ENCODE results near the gene HRH3. TPM values are rescaled to one million over a fixed set of nuclear protein-coding genes. Genes with fewer than 3 reads are reported as not detected.

HRH3 gene
- total RNA-seq, 4 donors from 2014 or later, result not detected

DNA sequence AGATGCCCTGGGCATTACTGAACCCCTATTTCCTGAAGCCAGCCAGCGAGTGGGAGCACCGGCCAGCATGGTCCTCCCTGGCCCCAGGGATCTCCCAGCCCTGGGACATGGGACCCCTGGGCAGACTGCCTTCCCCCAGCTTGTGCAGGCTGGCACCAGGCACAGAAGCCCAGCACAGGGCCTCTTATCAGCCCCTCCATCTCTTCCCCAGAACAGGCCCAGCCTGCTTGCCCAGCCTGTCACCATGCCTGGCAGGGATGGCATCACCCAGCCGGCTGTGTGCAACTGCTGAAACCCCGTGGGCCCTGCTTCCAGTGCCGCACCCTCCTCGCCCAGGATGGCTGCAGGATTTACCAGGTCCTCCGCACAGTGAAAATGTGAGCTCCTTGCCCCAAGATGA is 12.1 kb upstream of the HRH3 start:
- intact Hi-C loops (cut with DNase I), result no loop called here

DNA sequence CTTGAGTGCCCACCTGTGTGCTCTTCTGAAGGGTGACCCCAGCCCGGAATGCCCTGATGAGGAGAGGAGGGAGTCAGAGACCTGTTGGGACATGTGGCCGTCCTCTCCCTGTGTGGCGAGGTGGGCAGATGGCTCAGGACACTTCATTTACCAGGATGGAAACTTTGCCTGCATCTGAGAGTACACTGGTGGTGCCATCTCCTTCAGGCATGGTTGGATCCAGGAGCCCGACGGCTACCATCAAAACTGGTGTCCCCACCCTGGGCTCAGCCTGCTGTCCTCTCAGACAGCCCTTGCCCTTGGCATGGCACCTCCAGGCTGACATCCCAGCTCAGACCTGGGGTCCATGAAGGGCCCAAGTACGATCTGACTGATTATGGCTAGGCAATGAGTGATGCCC is 11.2 kb upstream of the HRH3 start:
- Histone ChIP-seq H3K4me1 (peaks cover 7 to 44% (median 19%) of the 10 kb centered on the region in 3 donors), H3K9me3 (no peaks in the 10 kb centered on the region), H3K4me3 (no peak overlapping the region), H3K36me3 (no peaks in the 10 kb centered on the region), H3K27me3 (peaks cover 0 to 68% (median 0%) of the 10 kb centered on the region in 4 donors), H3K27ac (no peak overlapping the region)
- intact Hi-C loops (cut with DNase I), result no loop called here
- no peak for TF ChIP-seq POLR2A (IDR thresholded peaks at IDR 0.05)
- TF ChIP-seq, protein P1, sequence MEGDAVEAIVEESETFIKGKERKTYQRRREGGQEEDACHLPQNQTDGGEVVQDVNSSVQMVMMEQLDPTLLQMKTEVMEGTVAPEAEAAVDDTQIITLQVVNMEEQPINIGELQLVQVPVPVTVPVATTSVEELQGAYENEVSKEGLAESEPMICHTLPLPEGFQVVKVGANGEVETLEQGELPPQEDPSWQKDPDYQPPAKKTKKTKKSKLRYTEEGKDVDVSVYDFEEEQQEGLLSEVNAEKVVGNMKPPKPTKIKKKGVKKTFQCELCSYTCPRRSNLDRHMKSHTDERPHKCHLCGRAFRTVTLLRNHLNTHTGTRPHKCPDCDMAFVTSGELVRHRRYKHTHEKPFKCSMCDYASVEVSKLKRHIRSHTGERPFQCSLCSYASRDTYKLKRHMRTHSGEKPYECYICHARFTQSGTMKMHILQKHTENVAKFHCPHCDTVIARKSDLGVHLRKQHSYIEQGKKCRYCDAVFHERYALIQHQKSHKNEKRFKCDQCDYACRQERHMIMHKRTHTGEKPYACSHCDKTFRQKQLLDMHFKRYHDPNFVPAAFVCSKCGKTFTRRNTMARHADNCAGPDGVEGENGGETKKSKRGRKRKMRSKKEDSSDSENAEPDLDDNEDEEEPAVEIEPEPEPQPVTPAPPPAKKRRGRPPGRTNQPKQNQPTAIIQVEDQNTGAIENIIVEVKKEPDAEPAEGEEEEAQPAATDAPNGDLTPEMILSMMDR (IDR thresholded peaks at IDR 0.05), result no peak
- WGBS, 2 donors, result 82 to 86% methylated on average over 2 to 4 of the region's 6 CpGs
- DNase-seq, result no peak

More for the DNA sequence above, 12.1 kb upstream of the HRH3 start:
- peak overlapping the region in 3 of 4 donors; percentile 57 to 65 (median 60) for H3K27ac ChIP-seq
- H3K4me3 ChIP-seq, result no peak overlapping the region
- H3K9me3 ChIP-seq, result no peaks in the 10 kb centered on the region
- peaks cover 7 to 45% (median 19%) of the 10 kb centered on the region in 3 donors for H3K4me1 ChIP-seq
- 45 to 69% methylated on average over 5 of the region's 7 CpGs for WGBS, 2 donors
- no peaks in the 10 kb centered on the region for H3K36me3 ChIP-seq
- peaks cover 0 to 59% (median 0%) of the 10 kb centered on the region in 4 donors for H3K27me3 ChIP-seq
- TF ChIP-seq, protein P1 (IDR thresholded peaks at IDR 0.05), result no peak
- no peak for TF ChIP-seq POLR2A (IDR thresholded peaks at IDR 0.05)
- no peak for DNase-seq

DNA sequence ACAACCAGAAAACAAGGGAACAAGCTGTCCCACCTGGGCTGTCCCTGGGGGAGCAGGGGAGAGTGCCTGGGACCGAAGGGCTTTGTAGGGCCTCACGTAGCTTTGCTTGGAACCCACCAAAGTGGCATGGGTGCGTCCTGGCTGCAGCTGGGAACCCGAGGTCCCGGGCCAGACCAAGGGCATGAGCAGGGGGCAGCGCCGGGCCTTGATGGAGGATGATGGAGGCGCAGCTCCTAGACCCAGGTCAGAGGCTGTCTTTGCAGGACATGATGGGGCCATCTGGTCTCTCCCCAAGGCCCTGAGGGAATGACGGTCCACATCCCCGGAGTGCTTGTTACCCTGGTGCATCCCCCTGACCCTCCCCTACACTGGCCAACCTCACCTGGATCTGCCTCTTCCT is 10.6 kb upstream of the HRH3 start:
- WGBS, 2 donors, result 94 to 95% methylated on average over 3 of the region's 10 CpGs
- intact Hi-C loops (cut with DNase I), result no loop called here
- no peaks in the 10 kb centered on the region for H3K9me3 ChIP-seq
- H3K36me3 ChIP-seq, result no peaks in the 10 kb centered on the region
- H3K4me1 ChIP-seq, result peaks cover 7 to 44% (median 19%) of the 10 kb centered on the region in 3 donors
- DNase-seq, result no peak
- peaks cover 0 to 74% (median 0%) of the 10 kb centered on the region in 4 donors for H3K27me3 ChIP-seq
- no peak for TF ChIP-seq POLR2A (IDR thresholded peaks at IDR 0.05)
- TF ChIP-seq, protein P1 (IDR thresholded peaks at IDR 0.05), result no peak
- H3K27ac ChIP-seq, result no peak overlapping the region
- no peak overlapping the region for H3K4me3 ChIP-seq

DNA sequence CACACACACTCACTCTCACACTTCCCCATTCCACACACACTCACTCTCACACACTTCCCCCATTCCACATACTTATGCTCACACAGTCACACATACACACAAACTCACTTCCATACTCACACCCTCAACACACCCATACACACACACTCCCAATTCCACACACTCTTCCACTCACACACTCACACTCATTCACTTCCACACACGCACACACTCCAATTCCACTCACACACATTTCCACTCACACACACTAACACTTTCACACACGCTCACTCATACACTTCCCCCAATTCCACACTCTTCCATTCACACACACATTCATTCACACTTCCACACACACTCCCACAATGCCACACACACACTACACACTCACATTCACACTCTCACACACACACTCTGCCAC is 10.2 kb upstream of the HRH3 start:
- peaks cover 0 to 78% (median 0%) of the 10 kb centered on the region in 4 donors for H3K27me3 ChIP-seq
- no peaks in the 10 kb centered on the region for H3K9me3 ChIP-seq
- peaks cover 7 to 44% (median 19%) of the 10 kb centered on the region in 3 donors for H3K4me1 ChIP-seq
- intact Hi-C loops (cut with DNase I), result no loop called here
- 89 to 91% methylated on average over 2 of the region's 2 CpGs for WGBS, 2 donors
- no peak overlapping the region for H3K27ac ChIP-seq
- no peaks in the 10 kb centered on the region for H3K36me3 ChIP-seq
- no peak for TF ChIP-seq POLR2A (IDR thresholded peaks at IDR 0.05)
- TF ChIP-seq, protein P1 (IDR thresholded peaks at IDR 0.05), result no peak
- H3K4me3 ChIP-seq, result no peak overlapping the region
- no peak for DNase-seq

DNA sequence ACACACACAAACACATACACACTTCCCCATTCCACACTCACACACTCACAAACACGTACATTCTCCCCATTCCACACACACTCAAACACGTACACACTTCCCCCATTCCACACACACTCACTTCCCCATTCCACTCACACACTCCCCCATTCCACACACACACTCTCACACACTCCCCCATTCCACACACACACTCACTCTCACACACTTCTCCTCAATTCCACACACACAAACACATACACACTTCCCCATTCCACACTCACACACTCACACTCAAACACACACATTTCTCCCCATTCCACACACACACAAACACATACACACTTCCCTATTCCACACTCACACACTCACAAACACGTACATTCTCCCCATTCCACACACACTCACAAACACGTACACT is 9.6 kb upstream of the HRH3 start:
- intact Hi-C loops (cut with DNase I), result no loop called here
- H3K4me3 ChIP-seq, result no peak overlapping the region
- no peaks in the 10 kb centered on the region for H3K36me3 ChIP-seq
- H3K9me3 ChIP-seq, result no peaks in the 10 kb centered on the region
- WGBS, 2 donors, result 52 to 65% methylated on average over 4 of the region's 4 CpGs
- peaks cover 7 to 44% (median 19%) of the 10 kb centered on the region in 3 donors for H3K4me1 ChIP-seq
- no peak for DNase-seq
- H3K27ac ChIP-seq, result no peak overlapping the region
- peaks cover 0 to 84% (median 0%) of the 10 kb centered on the region in 4 donors for H3K27me3 ChIP-seq
- TF ChIP-seq POLR2A (IDR thresholded peaks at IDR 0.05), result no peak
- TF ChIP-seq, protein P1 (IDR thresholded peaks at IDR 0.05), result no peak

All from esophagus squamous epithelium (tissue), 5 donors.